Hepatocyte (in vitro differentiated cells): ENCODE results near the gene GRK6.

Source experiments
- EZH2 ChIP-seq: fragments of 200-600 bp; sonication (generic); IDR thresholded peaks from 2 replicates; pipeline ENCODE4 v1.6.1; 2016; ENCODE audit warnings: antibody characterized with exemption, mild to moderate bottlenecking, borderline replicate concordance
- EZH2phosphoT487 ChIP-seq: fragments of 200-600 bp; sonication (generic); IDR thresholded peaks from one replicate; pipeline ENCODE4 v1.6.1; 2018; ENCODE audit warnings: antibody characterized with exemption, mild to moderate bottlenecking, low read depth, moderate library complexity; ENCODE audit not compliant: unreplicated experiment, severe bottlenecking
- TF ChIP-seq, protein P1 (sequence below): fragments of 200-600 bp; sonication (generic); IDR thresholded peaks from 2 replicates; pipeline ENCODE4 v1.5.1; 2016; ENCODE audit warnings: antibody characterized with exemption, mild to moderate bottlenecking; ENCODE audit not compliant: poor library complexity

DNA sequence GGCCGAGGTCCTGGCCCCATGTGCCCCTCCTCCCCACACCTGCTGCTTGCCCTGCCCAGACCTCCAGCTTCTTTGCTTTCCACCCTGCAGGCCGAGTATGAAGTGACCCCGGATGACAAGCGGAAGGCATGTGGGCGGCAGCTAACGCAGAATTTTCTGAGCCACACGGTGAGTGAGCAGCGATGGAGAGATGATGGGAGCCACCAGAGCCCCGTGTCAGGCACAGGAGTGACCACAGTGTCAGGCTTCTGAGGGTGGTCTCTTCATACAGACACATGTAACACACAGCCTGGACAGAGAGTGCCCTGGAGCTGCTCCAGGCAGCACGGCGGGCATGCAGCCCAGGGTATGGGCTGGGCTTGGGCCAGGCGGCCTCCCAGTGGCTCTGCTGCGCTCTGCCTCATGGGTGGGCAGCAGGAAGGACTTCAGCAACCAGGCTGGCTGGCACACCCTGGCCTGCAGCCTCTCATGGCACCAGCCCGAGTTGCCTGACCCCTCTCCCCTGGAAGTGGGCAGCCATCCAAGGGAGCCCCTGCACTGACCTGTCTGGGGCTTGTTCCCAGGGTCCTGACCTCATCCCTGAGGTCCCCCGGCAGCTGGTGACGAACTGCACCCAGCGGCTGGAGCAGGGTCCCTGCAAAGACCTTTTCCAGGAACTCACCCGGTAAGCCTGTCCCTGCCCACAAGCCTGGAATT, 5.8 kb downstream of the GRK6 start:
- TF ChIP-seq, protein P1, sequence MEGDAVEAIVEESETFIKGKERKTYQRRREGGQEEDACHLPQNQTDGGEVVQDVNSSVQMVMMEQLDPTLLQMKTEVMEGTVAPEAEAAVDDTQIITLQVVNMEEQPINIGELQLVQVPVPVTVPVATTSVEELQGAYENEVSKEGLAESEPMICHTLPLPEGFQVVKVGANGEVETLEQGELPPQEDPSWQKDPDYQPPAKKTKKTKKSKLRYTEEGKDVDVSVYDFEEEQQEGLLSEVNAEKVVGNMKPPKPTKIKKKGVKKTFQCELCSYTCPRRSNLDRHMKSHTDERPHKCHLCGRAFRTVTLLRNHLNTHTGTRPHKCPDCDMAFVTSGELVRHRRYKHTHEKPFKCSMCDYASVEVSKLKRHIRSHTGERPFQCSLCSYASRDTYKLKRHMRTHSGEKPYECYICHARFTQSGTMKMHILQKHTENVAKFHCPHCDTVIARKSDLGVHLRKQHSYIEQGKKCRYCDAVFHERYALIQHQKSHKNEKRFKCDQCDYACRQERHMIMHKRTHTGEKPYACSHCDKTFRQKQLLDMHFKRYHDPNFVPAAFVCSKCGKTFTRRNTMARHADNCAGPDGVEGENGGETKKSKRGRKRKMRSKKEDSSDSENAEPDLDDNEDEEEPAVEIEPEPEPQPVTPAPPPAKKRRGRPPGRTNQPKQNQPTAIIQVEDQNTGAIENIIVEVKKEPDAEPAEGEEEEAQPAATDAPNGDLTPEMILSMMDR, result no peak
- no peak for TF ChIP-seq EZH2
- TF ChIP-seq EZH2phosphoT487, result no peak
